GM04504 (cell line): Measurements from ENCODE around the gene NPVF.
A peak's percentile ranks its signal among the peaks of the same experiment; 100 is the strongest.

Experiments used
- DNase-seq: peaks from one replicate; pipeline ENCODE4 v3.0.0-alpha.2; 2012; ENCODE audit warnings: low read depth

The NPVF gene

GRCh38 chr7:25234336-25234735 is 6.0 kb upstream of the NPVF start:
- DNase-seq: no peak

GRCh38 chr7:25223206-25223605 is 5.1 kb downstream of the NPVF start:
- no peak for DNase-seq

GRCh38 chr7:25222666-25223065 is 5.6 kb downstream of the NPVF start:
- DNase-seq: no peak

DNA sequence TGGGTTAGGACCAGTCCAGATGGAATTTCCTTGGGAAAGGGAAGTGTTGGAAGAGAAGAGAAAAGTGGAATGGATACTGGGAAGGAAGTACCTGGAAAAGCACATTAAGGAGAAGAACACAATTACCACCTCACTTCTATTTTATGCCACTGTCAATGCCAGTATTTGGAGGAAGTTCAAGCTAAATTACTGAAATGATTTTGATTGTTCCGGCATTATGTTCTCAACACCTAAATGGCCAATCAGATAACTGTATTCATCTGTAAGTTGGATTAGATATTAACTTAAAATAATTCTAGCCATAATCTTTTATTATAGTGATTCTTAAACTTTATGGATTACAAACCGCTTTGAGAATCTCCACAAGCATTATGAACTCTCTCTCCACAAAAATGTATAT is 7.3 kb downstream of the NPVF start:
- DNase-seq: no peak

- no peak for DNase-seq
Observed at GRCh38 chr7:25218191-25218590, 10.1 kb downstream of the NPVF start.

- peak; percentile 22 for DNase-seq
Observed at GRCh38 chr7:25216837-25217236, 11.4 kb downstream of the NPVF start.

DNA sequence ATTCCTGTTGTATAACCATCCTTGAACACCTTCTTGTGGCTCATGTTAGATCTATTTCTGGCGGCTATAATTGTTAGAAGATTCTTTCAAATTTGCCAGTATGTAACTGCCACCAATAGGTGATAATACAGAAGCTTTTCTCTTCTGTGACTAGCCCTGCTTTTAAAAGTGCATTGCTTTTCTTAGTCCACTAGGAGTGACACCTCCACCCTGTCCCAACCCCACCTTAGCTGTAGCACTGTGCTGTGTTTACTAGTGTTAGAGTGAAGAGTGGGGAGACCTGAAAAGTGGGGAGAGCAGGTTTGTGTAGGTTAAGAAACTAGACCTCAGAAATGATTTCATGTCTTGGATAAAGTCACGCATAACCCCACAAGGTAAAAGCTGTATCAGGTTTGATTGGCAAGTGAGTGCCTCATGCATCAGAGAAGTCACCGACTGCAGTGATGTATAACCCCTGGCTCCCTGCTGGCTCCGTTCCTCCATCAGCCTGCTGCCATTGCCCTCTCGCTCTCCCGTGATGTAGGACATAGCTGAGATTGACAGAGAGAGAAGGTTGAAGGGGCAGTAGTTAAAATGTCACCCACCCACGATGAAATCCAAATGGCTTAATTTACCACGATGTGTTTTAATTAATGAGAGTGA is 12.5 kb downstream of the NPVF start:
- DNase-seq: no peak

GRCh38 chr7:25208525-25209221 is 19.6 kb downstream of the NPVF start:
- no peak for DNase-seq

DNA sequence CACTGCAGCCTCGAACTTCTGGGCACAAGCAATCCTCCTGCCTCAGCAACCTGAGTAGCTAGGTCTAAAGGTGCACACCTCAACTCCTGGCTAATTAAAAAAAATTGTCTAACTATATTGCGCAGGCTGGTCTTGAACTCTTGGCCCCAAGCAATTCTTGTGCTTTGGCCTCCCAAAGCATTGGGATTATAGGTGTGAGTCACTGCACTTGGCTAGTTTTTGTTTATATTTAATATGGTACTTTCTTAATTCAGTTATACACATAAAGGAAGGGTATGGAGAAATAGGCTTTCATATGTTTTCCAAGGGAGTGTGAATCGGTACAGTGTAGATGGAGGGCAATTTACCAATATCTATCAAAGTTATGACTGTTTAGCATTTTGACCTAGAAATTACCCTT is 20.4 kb downstream of the NPVF start:
- DNase-seq: no peak

DNA sequence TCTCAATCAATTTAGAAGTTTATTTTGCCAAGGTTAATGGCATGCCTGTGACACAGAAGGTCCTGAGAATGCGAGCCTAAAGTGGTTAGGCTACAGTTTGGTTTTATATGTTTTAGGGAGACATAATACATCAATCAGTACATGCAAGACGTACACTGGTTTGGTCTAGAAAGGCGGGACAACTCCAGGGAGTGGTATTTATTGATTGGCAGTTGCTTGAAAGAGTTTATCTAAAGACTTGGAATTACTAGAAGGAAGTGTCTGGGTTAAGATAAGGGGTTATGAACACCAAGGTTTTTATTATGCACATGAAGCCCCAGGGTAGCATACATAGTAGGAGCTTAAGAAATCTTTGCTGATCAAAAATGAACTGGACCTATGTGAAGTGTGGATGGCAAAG is 21.5 kb downstream of the NPVF start:
- no peak for DNase-seq

DNA sequence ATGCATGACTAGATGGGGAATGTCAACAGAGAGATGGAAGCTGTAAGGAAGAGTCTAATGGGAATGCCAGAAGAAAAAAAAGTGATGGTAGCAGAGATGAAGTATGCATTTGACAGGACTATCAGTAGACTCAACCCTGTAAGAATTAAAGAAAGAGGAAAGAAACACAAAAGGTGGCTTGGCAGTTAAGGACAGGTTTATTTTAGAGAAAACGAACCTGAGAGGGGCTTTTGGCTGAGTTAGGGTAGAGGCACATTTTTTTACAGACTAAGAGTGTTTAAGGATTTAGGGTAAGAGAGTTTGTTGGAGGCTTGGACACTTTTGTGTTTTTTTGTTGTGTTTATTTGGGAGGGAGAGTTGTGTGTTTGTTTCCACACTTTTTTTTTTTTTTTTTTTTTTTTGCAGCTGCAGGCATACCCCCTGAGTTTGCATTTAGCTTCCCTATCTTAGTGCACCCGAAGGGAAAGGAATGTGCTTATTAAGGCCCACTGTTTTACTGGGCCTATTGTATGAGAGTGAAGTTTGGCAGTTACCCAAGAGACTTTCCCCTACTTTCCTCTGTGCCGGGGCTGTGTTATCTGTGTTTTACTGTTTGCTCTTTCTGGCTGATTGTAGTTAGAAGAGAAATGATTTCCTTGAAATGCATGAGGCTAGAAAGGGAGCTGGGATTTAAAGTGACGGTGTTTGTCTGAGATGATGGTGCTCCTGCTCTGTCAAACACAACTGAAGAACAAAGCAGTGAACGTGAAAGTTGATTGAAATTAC is 32.0 kb downstream of the NPVF start:
- no peak for DNase-seq

GRCh38 chr7:25194036-25194435 is 34.2 kb downstream of the NPVF start:
- DNase-seq: no peak

- DNase-seq: no peak
Observed at GRCh38 chr7:25192043-25192442, 36.2 kb downstream of the NPVF start.

DNA sequence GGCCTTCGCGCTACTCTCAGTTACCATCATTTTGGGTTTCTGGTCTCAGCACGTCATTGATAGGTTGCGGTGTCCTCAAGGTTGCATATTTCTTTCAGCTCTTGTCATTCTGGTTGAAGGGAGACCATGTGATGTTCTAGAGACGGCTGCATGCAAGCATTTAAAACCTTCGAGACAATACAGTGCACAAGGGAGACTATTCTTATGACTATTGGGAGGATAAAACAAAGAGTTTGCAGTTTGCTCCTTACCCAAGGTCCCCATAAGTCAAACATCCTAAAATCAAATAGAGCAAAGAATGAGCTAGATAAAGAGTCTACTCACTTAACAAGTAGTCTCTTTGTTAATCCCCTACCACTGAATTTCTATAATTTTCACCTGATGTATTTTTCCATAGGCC is 39.1 kb downstream of the NPVF start:
- DNase-seq: no peak

- DNase-seq: no peak
Observed at GRCh38 chr7:25187932-25188331, 40.4 kb downstream of the NPVF start.

- no peak for DNase-seq
Observed at GRCh38 chr7:25186436-25186835, 41.9 kb downstream of the NPVF start.

DNA sequence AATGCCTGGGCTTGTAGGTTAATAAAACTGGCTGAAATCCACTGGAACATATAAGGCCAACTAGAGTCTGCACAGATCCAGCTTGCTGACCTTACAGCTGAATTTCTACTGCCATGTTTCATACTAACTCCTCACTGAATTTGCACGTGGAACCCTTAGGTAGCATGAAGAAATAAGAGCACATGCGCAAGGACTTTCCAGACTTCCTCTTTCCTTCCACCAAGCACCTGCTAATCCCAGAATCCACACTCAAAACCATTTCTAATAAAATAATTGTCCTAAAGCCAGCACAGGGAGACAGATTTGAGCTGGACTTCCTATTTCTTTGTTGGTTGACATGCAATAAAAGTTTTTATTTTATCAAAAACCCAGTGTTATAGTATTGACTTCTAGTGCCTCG is 46.8 kb downstream of the NPVF start:
- DNase-seq: no peak

- DNase-seq: no peak
Observed at GRCh38 chr7:25180946-25181345, 47.3 kb downstream of the NPVF start.

DNA sequence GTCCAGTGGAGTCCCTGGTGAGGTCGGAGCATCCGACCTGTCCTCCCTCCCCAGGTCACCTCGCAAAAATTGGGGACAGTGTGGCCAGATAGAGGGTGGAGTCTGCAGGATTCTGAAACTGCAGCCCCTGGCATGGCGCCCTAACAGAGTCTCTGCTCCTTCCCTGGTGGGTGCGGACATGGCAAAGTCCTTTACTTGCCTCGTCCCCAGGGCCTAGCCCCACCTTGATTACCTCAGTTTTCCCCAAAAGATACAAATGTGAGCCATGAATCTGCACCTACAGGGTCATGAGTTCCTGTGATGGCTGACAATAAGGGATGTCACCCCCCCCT is 47.7 kb downstream of the NPVF start:
- no peak for DNase-seq

DNA sequence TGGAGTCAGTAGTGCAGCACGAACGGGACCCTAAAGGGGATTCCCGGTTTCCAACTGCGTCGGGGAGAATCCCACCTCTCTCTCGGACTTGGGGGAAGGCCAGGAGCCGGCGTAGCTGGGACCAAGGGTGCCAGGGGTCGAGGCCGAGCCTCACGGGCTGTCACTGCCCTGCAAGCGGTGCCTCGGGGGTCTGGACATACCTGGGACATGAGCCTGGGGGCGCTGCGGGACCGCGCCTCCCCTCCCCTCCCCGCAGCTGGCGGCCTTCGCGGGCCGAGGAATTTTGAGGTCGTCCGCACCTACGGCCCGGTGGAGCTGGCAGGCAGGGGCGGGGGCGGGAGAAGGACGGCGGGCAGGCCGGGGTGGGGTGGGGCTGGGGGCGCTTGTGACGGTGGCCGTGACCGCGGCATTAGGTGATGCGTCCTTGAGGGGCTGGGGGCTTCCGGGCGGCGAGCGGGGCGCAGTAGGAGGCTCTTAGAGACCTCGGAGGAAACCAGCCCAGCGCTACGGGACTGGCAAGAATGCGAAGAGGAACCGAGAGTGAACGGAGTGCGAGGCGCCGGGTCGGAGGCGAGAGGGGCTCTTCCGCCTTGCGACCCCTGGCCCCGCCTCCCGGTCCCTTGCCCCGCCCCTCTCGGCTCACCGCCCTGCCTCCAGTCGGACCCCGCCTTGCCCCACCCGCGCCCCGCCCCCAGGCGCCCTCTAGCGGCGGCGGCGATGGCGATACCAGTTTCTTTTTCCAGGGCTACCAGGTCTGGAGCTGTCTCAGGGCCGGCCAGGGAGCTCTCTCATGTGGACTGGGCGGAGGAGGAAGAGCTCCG is 48.3 kb downstream of the NPVF start:
- DNase-seq: peak; percentile 58

DNA sequence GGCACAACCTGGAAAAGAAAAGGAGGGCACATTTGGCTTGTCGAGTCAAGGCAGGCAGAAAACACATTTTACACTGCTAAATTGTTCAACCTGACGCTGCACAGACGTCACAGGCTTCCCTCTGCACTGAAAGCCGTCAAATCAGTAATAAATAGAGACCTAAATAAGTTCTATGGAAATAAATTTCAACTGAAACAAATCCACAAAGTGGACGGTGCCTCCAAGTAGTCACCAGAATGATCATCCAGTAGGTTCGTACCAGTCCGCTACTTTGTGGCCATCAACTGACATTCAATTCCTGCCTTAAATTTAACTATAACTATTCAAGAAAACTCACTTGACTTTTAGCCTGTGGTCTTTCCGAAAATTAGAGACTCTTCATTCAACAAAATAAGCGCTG is 49.0 kb downstream of the NPVF start:
- DNase-seq: no peak
